SH-SY5Y (cell line): Measurements from ENCODE around the gene ZC3H12A.

Experiments used
- GATA2 ChIP-seq: IDR thresholded peaks from 2 replicates; pipeline ENCODE4 v1.6.1; 2011; ENCODE audit warnings: mild to moderate bottlenecking, low read depth, low read length
- GATA3 ChIP-seq: IDR thresholded peaks from 2 replicates; pipeline ENCODE4 v1.6.1; 2011; ENCODE audit warnings: low read depth, mild to moderate bottlenecking, low read length, moderate library complexity

ZC3H12A gene

GRCh38 chr1:37497832-37498231, 23.5 kb downstream of the ZC3H12A start:
- TF ChIP-seq GATA2 (no peak), GATA3 (no peak)

GRCh38 chr1:37498872-37499617, 24.7 kb downstream of the ZC3H12A start:
- TF ChIP-seq GATA2 (no peak), GATA3 (no peak)

- TF ChIP-seq GATA3 (no peak), GATA2 (no peak)
Measured at GRCh38 chr1:37501661-37502060, 27.3 kb downstream of the ZC3H12A start.

- TF ChIP-seq GATA2, result no peak
- TF ChIP-seq GATA3, result no peak
Measured at GRCh38 chr1:37502104-37502503, 27.7 kb downstream of the ZC3H12A start.

- no peak for TF ChIP-seq GATA3
- no peak for TF ChIP-seq GATA2
Measured at GRCh38 chr1:37506740-37507139, 32.4 kb downstream of the ZC3H12A start.

- no peak for TF ChIP-seq GATA3
- TF ChIP-seq GATA2, result no peak
Measured at GRCh38 chr1:37509181-37509580, 34.8 kb downstream of the ZC3H12A start.

GRCh38 chr1:37513795-37514349, 39.5 kb downstream of the ZC3H12A start:
- TF ChIP-seq GATA2 (no peak), GATA3 (no peak)

GRCh38 chr1:37514350-37515184, 40.2 kb downstream of the ZC3H12A start, which contains the start of gene MEAF6:
Gene MEAF6 (minus strand): TSS chr1:37514766. CDS start chr1:37514746, 20 bp downstream.
- no peak for TF ChIP-seq GATA2
- TF ChIP-seq GATA3, result no peak

GRCh38 chr1:37515185-37516034, 41.0 kb downstream of the ZC3H12A start:
- TF ChIP-seq GATA3 (no peak), GATA2 (no peak)

- no peak for TF ChIP-seq GATA3
- TF ChIP-seq GATA2, result no peak
Measured at GRCh38 chr1:37517569-37517968, 43.2 kb downstream of the ZC3H12A start.

- no peak for TF ChIP-seq GATA3
- no peak for TF ChIP-seq GATA2
Measured at GRCh38 chr1:37519613-37520012, 45.2 kb downstream of the ZC3H12A start.

- no peak for TF ChIP-seq GATA3
- no peak for TF ChIP-seq GATA2
Measured at GRCh38 chr1:37533317-37534093, 59.1 kb downstream of the ZC3H12A start.
